SKM-1 (cell line): ENCODE data around the gene ZCCHC2.
A peak's percentile ranks its signal among the peaks of the same experiment; 100 is the strongest.

Experiments
- DNase-seq: peaks from one replicate; lab custom pipeline; 2025; ENCODE audit not compliant: unreplicated experiment; lab: John Stamatoyannopoulos, UW

Gene ZCCHC2

GRCh38 chr18:62537946-62538345 lies 15.1 kb downstream of the ZCCHC2 start:
- DNase-seq, result no peak

- DNase-seq, result no peak
Observed at GRCh38 chr18:62538881-62539280, 16.1 kb downstream of the ZCCHC2 start.

GRCh38 chr18:62539284-62540165 lies 16.7 kb downstream of the ZCCHC2 start:
- DNase-seq, result no peak

- no peak for DNase-seq
Observed at GRCh38 chr18:62543021-62543420, 20.2 kb downstream of the ZCCHC2 start.

- no peak for DNase-seq
Observed at GRCh38 chr18:62545098-62545497, 22.3 kb downstream of the ZCCHC2 start.

GRCh38 chr18:62549755-62550154 lies 26.9 kb downstream of the ZCCHC2 start:
- no peak for DNase-seq

GRCh38 chr18:62550746-62551145 lies 27.9 kb downstream of the ZCCHC2 start:
- DNase-seq, result no peak

- no peak for DNase-seq
Observed at GRCh38 chr18:62551972-62552513, 29.2 kb downstream of the ZCCHC2 start.

- DNase-seq, result no peak
Observed at GRCh38 chr18:62554061-62554815, 31.4 kb downstream of the ZCCHC2 start.

- DNase-seq, result no peak
Observed at GRCh38 chr18:62555135-62555534, 32.3 kb downstream of the ZCCHC2 start.

GRCh38 chr18:62556397-62556796 lies 33.6 kb downstream of the ZCCHC2 start:
- DNase-seq, result no peak

- no peak for DNase-seq
Observed at GRCh38 chr18:62558015-62558663, 35.3 kb downstream of the ZCCHC2 start.

- DNase-seq, result no peak
Observed at GRCh38 chr18:62564044-62564443, 41.2 kb downstream of the ZCCHC2 start.

- peak; percentile 18 for DNase-seq
Observed at GRCh38 chr18:62566199-62566598, 43.4 kb downstream of the ZCCHC2 start.

GRCh38 chr18:62566818-62567217 lies 44.0 kb downstream of the ZCCHC2 start:
- DNase-seq, result no peak

GRCh38 chr18:62569081-62569655 lies 46.3 kb downstream of the ZCCHC2 start:
- no peak for DNase-seq

- DNase-seq, result no peak
Observed at GRCh38 chr18:62571037-62571436, 48.2 kb downstream of the ZCCHC2 start.

- DNase-seq, result no peak
Observed at GRCh38 chr18:62571648-62572047, 48.8 kb downstream of the ZCCHC2 start.

GRCh38 chr18:62572456-62572855 lies 49.6 kb downstream of the ZCCHC2 start:
- DNase-seq, result no peak

- no peak for DNase-seq
Observed at GRCh38 chr18:62574776-62575175, 52.0 kb downstream of the ZCCHC2 start.

- DNase-seq, result no peak
Observed at GRCh38 chr18:62576271-62576670, 53.4 kb downstream of the ZCCHC2 start.
